Trophoblast cell (in vitro differentiated cells and primary cell): ENCODE results near the gene FGGY.

Experiments
- DNase-seq, 2 donors: peaks; one replicate each; pipeline ENCODE4 v3.0.0-alpha.2; 2016
- H2AFZ ChIP-seq: 2 replicates; pipeline ENCODE4 v1.6.1; 2013; ENCODE audit warnings: low read length, moderate library complexity, mild to moderate bottlenecking; ENCODE audit not compliant: insufficient read depth, poor library complexity
- H2AK5ac ChIP-seq: 2 replicates; pipeline ENCODE4 v1.6.1; 2013; ENCODE audit warnings: mild to moderate bottlenecking, low read length
- H2BK120ac ChIP-seq: 2 replicates; pipeline ENCODE4 v1.6.1; 2013; ENCODE audit warnings: low read length, mild to moderate bottlenecking, moderate library complexity; ENCODE audit not compliant: insufficient read depth, poor library complexity
- H2BK12ac ChIP-seq: 2 replicates; pipeline ENCODE4 v1.6.1; 2013; ENCODE audit warnings: mild to moderate bottlenecking, low read length, moderate library complexity
- H2BK5ac ChIP-seq: 2 replicates; pipeline ENCODE4 v1.6.1; 2013; ENCODE audit warnings: low read length, low read depth, moderate library complexity, mild to moderate bottlenecking; ENCODE audit not compliant: poor library complexity
- H3K14ac ChIP-seq: 2 replicates; pipeline ENCODE4 v1.6.1; 2013; ENCODE audit warnings: mild to moderate bottlenecking, low read length
- H3K18ac ChIP-seq: 2 replicates; pipeline ENCODE4 v1.6.1; 2013; ENCODE audit warnings: mild to moderate bottlenecking, low read length
- H3K23ac ChIP-seq: 2 replicates; pipeline ENCODE4 v1.6.1; 2013; ENCODE audit warnings: low read length
- H3K27ac ChIP-seq: 2 replicates; pipeline ENCODE4 v1.5.1; 2013; ENCODE audit warnings: low read depth, mild to moderate bottlenecking, inconsistent platforms, low read length, moderate library complexity
- H3K27me3 ChIP-seq: 2 replicates; pipeline ENCODE4 v1.6.1; 2013; ENCODE audit warnings: inconsistent platforms, mild to moderate bottlenecking, low read length, moderate library complexity; ENCODE audit not compliant: insufficient read depth
- H3K36me3 ChIP-seq, 2 experiments: 1 replicate in 1 of 2; 2 replicates in 1 of 2; pipeline ENCODE4 v1.6.1; 2013; ENCODE audit warnings: low read length in 2 of 2, mild to moderate bottlenecking in 2 of 2, moderate library complexity in 1 of 2; ENCODE audit not compliant: insufficient read depth in 2 of 2, control insufficient read depth in 1 of 2
- H3K4ac ChIP-seq: 2 replicates; pipeline ENCODE4 v1.6.1; 2013; ENCODE audit warnings: low read depth, mild to moderate bottlenecking, low read length, moderate library complexity
- H3K4me1 ChIP-seq, 2 experiments: 1 replicate in 1 of 2; 2 replicates in 1 of 2; pipeline ENCODE4 v1.6.1; 2013; ENCODE audit warnings: low read length in 2 of 2, mild to moderate bottlenecking in 2 of 2, moderate library complexity in 1 of 2; ENCODE audit not compliant: insufficient read depth in 2 of 2, control insufficient read depth in 1 of 2
- H3K4me2 ChIP-seq: 2 replicates; pipeline ENCODE4 v1.6.1; 2013; ENCODE audit warnings: inconsistent platforms, mild to moderate bottlenecking, low read length, moderate library complexity
- H3K4me3 ChIP-seq: 2 replicates; pipeline ENCODE4 v1.5.1; 2013; ENCODE audit warnings: mild to moderate bottlenecking, low read depth, low read length, inconsistent platforms
- H3K79me1 ChIP-seq: one replicate; pipeline ENCODE4 v1.6.1; 2013; ENCODE audit warnings: low read length
- H3K79me2 ChIP-seq: 2 replicates; pipeline ENCODE4 v1.6.1; 2013; ENCODE audit warnings: low read length, mild to moderate bottlenecking; ENCODE audit not compliant: control insufficient read depth, insufficient read depth, poor library complexity
- H3K9ac ChIP-seq: 2 replicates; pipeline ENCODE4 v1.6.1; 2013; ENCODE audit warnings: mild to moderate bottlenecking, low read length
- H3K9me3 ChIP-seq: 2 replicates; pipeline ENCODE4 v1.6.1; 2013; ENCODE audit warnings: low read depth, mild to moderate bottlenecking, control low read depth, inconsistent platforms, low read length; ENCODE audit not compliant: insufficient read depth
- H4K12ac ChIP-seq: 2 replicates; pipeline ENCODE4 v1.6.1; 2013; ENCODE audit warnings: low read depth, mild to moderate bottlenecking, low read length, moderate library complexity
- H4K8ac ChIP-seq: 2 replicates; pipeline ENCODE4 v1.6.1; 2013; ENCODE audit warnings: low read depth, mild to moderate bottlenecking, low read length, moderate library complexity
- H4K91ac ChIP-seq: one replicate; pipeline ENCODE4 v1.6.1; 2013; ENCODE audit warnings: low read depth, mild to moderate bottlenecking, low read length, moderate library complexity
- WGBS: extraction: QIAGEN DNeasy Blood & Tissue Kit; methylation state at CpG from one replicate; pipeline ENCODE4 v1.1.7; 2013; ENCODE audit warnings: missing lambda C conversion rate; ENCODE audit not compliant: insufficient read length, insufficient coverage; ENCODE audit errors: extremely low coverage; 5-methylcytosine and 5-hydroxymethylcytosine counted together

FGGY gene

GRCh38 chr1:59360170-59360569, 63.3 kb downstream of the FGGY start:
- Histone ChIP-seq H3K36me3 (no peaks in the 10 kb centered on the region), H3K79me1 (peaks cover 2% of the 10 kb centered on the region), H3K27ac (no peak overlapping the region), H3K79me2 (peaks cover 1% of the 10 kb centered on the region), H3K4me3 (no peak overlapping the region), H4K91ac (no peak overlapping the region), H3K9ac (no peak overlapping the region), H4K8ac (no peak overlapping the region), H3K4me2 (no peak overlapping the region), H3K14ac (peak overlapping the region; percentile 65), H2AFZ (no peak overlapping the region), H4K12ac (no peak overlapping the region), H3K4ac (no peak overlapping the region), H2BK12ac (peak overlapping the region; percentile 98), H2AK5ac (no peak overlapping the region), H3K9me3 (no peaks in the 10 kb centered on the region), H3K18ac (peak overlapping the region; percentile 42), H3K27me3 (no peaks in the 10 kb centered on the region), H3K23ac (no peak overlapping the region), H2BK5ac (no peak overlapping the region), H2BK120ac (no peak overlapping the region), H3K4me1 (peaks cover 3 to 6% of the 10 kb centered on the region in 2 experiments)
- no CpG with 5 or more reads among the region's 4 CpGs for WGBS
- no peak for DNase-seq

- Histone ChIP-seq H3K9ac (no peak overlapping the region), H3K23ac (no peak overlapping the region), H4K91ac (no peak overlapping the region), H4K12ac (no peak overlapping the region), H4K8ac (no peak overlapping the region), H3K4me2 (no peak overlapping the region), H3K9me3 (no peaks in the 10 kb centered on the region), H2BK5ac (no peak overlapping the region), H3K4me3 (no peak overlapping the region), H3K18ac (no peak overlapping the region), H3K79me1 (peaks cover 2% of the 10 kb centered on the region), H3K4ac (no peak overlapping the region), H3K27ac (no peak overlapping the region), H2BK12ac (no peak overlapping the region), H3K27me3 (no peaks in the 10 kb centered on the region), H3K36me3 (no peaks in the 10 kb centered on the region), H2BK120ac (no peak overlapping the region), H3K79me2 (peaks cover 1% of the 10 kb centered on the region), H3K14ac (no peak overlapping the region), H2AFZ (no peak overlapping the region), H2AK5ac (no peak overlapping the region), H3K4me1 (peaks cover 3 to 6% of the 10 kb centered on the region in 2 experiments)
- WGBS = 100% methylated on average over 1 of the region's 2 CpGs
- no peak for DNase-seq
These were observed 63.8 kb downstream of the FGGY start for GRCh38 chr1:59360729-59361128.

- Histone ChIP-seq H2BK120ac (no peak overlapping the region), H3K18ac (no peak overlapping the region), H3K79me1 (no peaks in the 10 kb centered on the region), H3K14ac (no peak overlapping the region), H4K8ac (no peak overlapping the region), H3K4me3 (no peak overlapping the region), H3K4me1 (peaks cover 3 to 6% of the 10 kb centered on the region in 2 experiments), H4K12ac (no peak overlapping the region), H3K79me2 (peaks cover 1% of the 10 kb centered on the region), H3K9ac (no peak overlapping the region), H3K23ac (no peak overlapping the region), H2BK5ac (no peak overlapping the region), H2AFZ (no peak overlapping the region), H4K91ac (no peak overlapping the region), H2BK12ac (no peak overlapping the region), H3K4ac (no peak overlapping the region), H2AK5ac (no peak overlapping the region), H3K27ac (no peak overlapping the region), H3K4me2 (no peak overlapping the region), H3K36me3 (no peaks in the 10 kb centered on the region), H3K9me3 (no peaks in the 10 kb centered on the region), H3K27me3 (no peaks in the 10 kb centered on the region)
- no CpG with 5 or more reads among the region's 8 CpGs for WGBS
- DNase-seq = no peak
These were observed 64.9 kb downstream of the FGGY start for GRCh38 chr1:59361766-59362165.

- Histone ChIP-seq H2AK5ac (no peak overlapping the region), H2BK120ac (no peak overlapping the region), H3K79me2 (peaks cover 1% of the 10 kb centered on the region), H3K4me3 (no peak overlapping the region), H3K27me3 (no peaks in the 10 kb centered on the region), H3K4me1 (peaks cover 3 to 10% of the 10 kb centered on the region in 2 experiments), H3K9me3 (no peaks in the 10 kb centered on the region), H3K23ac (no peak overlapping the region), H3K4me2 (no peak overlapping the region), H2BK12ac (no peak overlapping the region), H4K8ac (no peak overlapping the region), H3K9ac (no peak overlapping the region), H4K12ac (no peak overlapping the region), H3K4ac (no peak overlapping the region), H4K91ac (no peak overlapping the region), H3K27ac (no peak overlapping the region), H2BK5ac (no peak overlapping the region), H3K36me3 (no peaks in the 10 kb centered on the region), H3K79me1 (no peaks in the 10 kb centered on the region), H3K14ac (no peak overlapping the region), H2AFZ (no peak overlapping the region), H3K18ac (no peak overlapping the region)
- WGBS = no CpG with 5 or more reads among the region's 2 CpGs
- no peak for DNase-seq
These were observed 67.1 kb downstream of the FGGY start for GRCh38 chr1:59364037-59364436.
